Amniotic stem cell (primary cell): Measurements from ENCODE around the gene UGCG.
"Not testable (repeated sequence)": the region's sequence is repeated elsewhere in the genome, so short reads cannot be mapped to it uniquely, and the experiment has no call there.

Experiments used
- DNase-seq: peaks from one replicate; lab custom pipeline; 2025; lab: John Stamatoyannopoulos, UW

UGCG gene

DNA sequence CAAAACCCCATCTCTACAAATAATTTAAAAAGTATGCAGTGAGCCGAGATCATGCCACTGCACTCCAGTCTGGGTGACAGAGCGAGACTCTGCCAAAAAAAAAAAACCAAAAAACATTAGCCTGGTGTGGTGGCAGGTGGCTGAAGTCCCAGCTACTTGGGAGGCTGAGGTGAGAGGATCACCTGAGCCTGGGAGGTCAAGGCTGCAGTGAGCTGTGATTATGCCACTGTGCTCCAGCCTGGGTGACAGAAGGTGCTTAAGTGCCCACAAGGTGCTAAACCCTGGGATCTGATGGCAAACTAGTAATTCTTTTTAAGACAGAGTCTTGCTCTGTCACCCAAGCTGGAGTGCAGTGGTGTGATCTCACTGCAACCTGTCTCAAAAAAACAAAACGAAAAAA is 5.7 kb upstream of the UGCG start:
- not testable (repeated sequence) for DNase-seq

DNA sequence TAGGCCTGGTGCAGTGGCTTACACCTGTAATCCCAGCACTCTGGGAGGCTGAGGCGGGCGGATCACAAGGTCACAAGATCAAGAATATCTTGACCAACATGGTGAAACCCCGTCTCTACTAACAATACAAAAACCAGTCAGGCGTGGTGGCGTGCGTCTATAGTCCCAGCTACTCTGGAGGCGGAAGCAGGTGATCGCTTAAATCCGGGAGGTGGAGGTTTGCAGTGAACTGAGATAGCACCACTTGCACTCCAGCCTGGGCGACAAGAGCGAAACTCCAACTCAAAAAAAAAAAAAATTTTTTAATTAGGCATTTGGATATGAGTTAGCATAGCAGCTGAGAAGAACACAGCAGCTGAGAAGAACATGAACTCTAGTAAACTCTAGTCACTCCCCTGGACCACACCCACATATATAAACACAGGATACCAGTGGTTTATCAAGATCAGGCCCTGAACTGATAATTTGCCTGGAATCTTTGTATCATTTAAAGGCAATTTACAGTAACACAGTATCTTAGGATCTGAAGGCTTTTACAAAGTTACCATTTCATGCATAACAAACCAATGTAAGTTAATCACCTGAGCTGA is 4.6 kb upstream of the UGCG start:
- DNase-seq: no peak

DNA sequence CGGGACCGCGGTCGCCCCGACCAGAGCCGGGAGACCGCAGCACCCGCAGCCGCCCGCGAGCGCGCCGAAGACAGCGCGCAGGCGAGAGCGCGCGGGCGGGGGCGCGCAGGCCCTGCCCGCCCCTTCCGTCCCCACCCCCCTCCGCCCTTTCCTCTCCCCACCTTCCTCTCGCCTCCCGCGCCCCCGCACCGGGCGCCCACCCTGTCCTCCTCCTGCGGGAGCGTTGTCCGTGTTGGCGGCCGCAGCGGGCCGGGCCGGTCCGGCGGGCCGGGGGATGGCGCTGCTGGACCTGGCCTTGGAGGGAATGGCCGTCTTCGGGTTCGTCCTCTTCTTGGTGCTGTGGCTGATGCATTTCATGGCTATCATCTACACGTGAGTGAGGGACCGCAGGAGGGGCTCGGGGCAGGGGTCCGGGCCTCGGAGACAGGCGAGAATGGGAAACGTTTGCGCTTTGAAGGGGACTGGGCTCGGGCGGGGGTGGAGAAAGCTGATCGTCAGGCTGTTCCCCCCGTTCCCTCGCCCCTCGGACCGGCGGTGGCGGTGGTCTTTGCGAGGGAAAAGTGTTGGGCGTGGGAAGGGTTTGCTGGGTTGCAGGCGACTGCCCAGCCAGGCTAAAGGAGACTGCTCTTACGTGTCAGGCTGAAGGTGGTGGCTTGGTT is 457 bp downstream of the UGCG start:
- no peak for DNase-seq

GRCh38 chr9:111897601-111898137 is 1.1 kb downstream of the UGCG start:
- no peak for DNase-seq

GRCh38 chr9:111898331-111899096 is 1.9 kb downstream of the UGCG start:
- no peak for DNase-seq

DNA sequence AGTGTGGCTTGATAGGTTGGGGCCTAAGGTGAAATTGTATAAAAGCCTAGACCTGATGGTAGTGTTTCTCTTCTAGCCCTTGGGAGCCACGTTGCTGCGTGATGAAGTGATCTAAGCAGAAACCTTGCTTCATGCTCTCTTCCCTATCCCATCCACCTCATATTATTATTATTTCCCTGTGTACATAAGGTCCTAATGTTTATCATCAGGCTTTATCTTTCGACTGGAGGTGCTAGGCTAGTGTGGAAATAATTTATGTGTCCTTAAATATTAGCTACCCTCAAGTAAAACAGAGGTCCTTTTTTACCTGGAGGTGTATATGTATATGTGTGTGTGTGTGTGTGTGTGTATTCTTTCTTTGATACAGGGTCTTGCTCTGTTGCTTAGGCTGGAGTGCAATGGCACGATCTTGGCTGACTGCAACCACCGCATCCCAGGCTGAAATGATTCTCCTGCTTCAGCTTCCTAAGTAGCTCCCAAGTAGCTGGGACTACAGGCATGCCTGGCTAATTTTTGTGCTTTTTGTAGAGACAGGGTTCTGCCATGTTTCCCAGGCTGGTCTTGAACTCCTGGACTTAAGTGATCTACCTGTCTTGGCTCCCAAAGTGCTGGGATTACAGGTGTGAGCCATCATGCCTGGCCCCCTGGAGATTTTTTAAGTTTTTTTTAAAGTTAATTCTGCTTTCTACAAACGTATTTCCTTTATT is 3.7 kb downstream of the UGCG start:
- DNase-seq: no peak

- no peak for DNase-seq
Observed at GRCh38 chr9:111900858-111901612, 4.4 kb downstream of the UGCG start.

DNA sequence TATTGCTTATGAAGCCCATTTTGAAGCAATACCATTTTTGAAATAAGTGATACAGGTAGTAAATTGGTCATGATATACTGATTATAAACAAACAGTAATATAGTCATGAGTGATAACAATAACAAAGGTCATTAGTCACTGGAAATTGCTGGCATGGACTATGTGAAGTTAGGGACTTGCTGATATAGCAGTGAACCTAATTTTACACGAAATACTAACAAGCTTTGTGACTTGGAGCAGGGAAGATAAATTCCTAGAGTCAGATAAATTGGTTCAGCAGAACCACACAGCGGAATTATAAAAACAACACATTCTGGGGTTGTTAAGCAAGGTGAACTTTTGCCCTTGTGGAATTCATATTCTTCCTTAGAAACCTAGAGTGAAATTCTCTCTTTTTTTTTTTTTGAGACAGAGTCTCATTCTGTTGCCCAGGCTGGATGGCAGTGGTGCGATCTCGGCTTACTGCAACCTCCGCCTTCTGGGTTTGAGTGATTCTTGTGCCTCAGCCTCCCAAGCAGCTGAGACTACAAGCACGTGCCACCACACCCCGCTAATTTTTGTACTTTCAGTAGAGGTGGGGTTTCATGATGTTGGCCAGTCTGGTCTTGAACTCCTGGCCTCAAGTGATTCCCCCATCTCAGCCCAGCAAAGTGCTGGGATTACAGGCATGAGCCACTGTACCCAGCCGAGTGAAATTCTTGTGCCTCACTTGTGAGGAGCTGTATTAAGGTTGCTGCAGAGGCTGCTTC is 6.0 kb downstream of the UGCG start:
- DNase-seq: no peak

DNA sequence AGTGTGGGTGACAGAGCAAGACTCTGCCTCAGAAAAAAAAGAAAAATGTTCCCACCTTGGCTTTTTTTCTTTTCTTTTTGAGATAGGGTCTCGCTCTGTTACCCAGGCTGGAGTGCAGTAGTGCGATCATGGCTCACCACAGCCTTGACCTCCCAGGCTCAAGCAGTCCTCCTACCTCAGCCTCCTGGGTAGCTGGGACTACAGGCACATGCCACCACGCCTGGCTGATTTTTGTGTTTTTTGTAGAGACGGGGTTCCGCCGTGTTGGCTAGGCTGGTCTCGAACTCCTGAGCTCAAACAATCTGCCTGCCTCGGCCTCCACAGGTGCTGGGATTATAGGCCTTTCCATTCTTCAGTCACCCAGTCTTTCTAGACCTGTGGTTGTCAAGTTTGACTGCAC is 6.9 kb downstream of the UGCG start:
- not testable (repeated sequence) for DNase-seq

GRCh38 chr9:111904026-111904425 is 7.4 kb downstream of the UGCG start:
- no peak for DNase-seq

DNA sequence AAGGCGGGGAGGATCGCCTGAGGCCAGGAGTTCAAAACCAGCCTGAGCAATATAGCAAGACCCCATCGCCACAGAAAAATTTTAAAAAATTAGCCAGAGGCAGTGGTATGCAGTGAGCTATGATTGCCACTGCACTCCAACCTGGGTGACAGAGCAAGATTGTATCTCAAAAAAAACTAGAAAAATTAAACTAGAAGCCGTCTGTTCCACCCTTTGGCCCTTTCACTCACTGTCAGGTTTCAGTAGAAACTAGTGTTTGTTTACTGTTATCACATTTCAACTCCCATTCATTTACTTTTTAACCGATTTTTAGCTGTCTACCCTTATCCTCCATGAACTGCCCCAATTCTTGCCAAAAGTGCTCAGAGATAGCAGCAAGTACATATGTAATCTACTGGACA is 8.3 kb downstream of the UGCG start:
- DNase-seq: no peak

DNA sequence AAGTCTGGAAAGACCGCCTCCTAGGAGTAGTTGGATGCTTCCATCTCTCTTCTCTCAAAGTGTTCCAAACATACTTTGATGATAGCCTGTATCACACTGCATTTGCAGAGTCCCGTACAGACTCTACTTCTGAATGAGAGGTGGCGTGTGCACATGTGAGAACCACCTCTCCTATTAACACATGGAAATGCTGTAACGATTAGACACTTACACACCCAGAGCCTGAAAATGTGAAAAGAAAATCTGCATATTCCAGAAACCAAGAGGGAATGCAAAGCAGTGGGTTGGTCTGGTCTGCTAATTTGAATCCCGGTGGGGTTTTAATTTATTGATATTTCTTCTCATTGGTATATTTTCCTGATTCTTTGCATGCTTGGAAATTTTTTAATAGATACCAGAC is 10.5 kb downstream of the UGCG start:
- DNase-seq: no peak

DNA sequence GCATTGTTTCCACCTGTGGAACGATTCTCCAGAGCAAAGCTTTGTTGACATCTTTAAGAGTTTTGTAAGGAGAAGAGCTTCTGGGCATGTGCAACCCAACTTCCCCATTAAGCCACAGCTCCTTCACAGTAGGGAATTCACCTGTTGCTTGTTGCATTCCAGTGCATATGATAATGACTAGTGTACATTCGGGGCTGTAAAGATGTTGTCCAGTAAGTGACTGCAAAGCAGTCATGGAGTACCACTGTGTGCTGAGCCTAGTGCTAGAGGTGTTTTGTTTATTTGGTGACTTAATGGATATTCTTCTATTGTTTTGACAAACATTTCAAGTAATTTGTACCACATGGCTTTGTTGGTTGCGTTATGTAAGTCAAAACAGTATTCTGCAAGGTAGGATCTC is 12.8 kb downstream of the UGCG start:
- no peak for DNase-seq

- no peak for DNase-seq
Observed at GRCh38 chr9:111910428-111910827, 13.8 kb downstream of the UGCG start.

DNA sequence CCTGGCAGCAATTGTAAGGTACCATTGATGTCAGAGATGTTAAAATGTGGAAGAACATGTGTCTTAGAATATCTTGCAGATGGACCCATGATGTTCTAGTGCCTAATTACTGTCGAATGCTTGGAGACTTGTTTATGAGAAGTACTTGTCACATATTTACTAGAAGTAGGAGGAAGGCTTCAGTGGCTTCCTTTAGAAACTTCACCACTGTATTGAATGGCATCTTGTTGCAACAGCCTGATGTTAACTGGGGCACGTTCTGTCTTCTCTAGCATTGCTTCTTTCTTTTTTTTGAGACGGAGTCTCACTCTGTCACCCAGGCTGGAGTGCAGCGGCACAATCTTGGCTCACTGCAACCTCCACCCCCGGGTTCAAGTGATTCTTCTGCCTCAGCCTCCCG is 16.5 kb downstream of the UGCG start:
- no peak for DNase-seq

GRCh38 chr9:111914749-111915424 is 18.3 kb downstream of the UGCG start:
- no peak for DNase-seq

DNA sequence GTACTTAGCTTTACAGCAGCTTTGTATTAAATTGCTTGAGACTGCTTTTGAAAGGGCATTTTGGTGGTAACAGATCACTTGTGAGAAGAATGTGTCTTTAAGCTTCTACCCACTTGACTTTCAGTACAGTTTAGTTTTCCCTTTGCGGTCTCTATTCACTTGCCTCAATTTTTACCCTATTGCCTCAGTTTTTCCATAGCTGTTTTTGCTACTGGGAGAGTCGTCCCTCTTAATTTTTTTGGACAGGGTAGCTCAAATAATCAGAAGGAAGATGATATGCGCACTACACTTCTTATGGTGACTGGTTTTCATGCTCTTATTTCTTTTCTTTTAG is 18.8 kb downstream of the UGCG start:
- no peak for DNase-seq

DNA sequence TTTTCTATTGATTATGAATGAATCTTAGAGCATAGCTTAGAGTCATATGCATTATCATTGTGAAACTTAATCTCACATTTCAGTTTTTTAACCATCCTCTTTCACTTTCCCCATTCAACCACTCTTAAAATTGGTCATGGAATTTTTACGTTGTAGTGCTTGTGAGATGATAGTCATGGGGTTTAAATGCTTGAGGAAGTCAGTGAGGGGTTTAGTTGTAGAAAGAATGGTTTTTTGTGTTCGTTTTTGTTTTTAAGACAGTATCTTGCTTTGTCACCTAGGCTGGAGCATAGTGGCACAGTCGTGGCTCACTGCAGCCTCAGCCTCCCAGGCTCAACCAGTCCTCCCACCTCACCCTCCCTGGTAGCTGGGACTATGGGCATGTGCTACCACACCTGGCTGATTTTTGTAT is 19.6 kb downstream of the UGCG start:
- no peak for DNase-seq

- no peak for DNase-seq
Observed at GRCh38 chr9:111917201-111917600, 20.6 kb downstream of the UGCG start.

GRCh38 chr9:111917980-111918379 is 21.4 kb downstream of the UGCG start:
- DNase-seq: no peak

GRCh38 chr9:111919875-111920274 is 23.3 kb downstream of the UGCG start:
- DNase-seq: no peak
